Natural killer cell (primary cell): Measurements from ENCODE around the gene BCL3. TPM values are rescaled to one million over a fixed set of nuclear protein-coding genes. Genes with fewer than 3 reads are reported as not detected.

Experiments used
- ATAC-seq, 3 donors: fragments of 150-1000 bp in 2 of 3; fragments of 200-7000 bp in 1 of 3; cut with Tn5 transposase; 1 replicate in 1 of 3; 2 replicates in 2 of 3; pipeline ENCODE4 v1.10.0; 2021; ENCODE audit warnings: mild to moderate bottlenecking in 2 of 3, moderate library complexity in 2 of 3
- DNase-seq, 2 donors: peaks; one replicate each; pipeline versions ENCODE4 v3.0.0 to v3.0.0-alpha.2; 2013 to 2021; ENCODE audit warnings: mixed read lengths in 1 of 2
- H3K27ac ChIP-seq: one replicate; pipeline ENCODE4 v1.5.1; 2013; ENCODE audit warnings: mild to moderate bottlenecking, low read length
- H3K27me3 ChIP-seq: one replicate; pipeline ENCODE4 v1.6.1; 2013; ENCODE audit warnings: low read length; ENCODE audit not compliant: control insufficient read depth, insufficient read depth
- H3K36me3 ChIP-seq: one replicate; pipeline ENCODE4 v1.6.1; 2013; ENCODE audit warnings: low read length; ENCODE audit not compliant: control insufficient read depth, insufficient read depth
- H3K4me1 ChIP-seq: one replicate; pipeline ENCODE4 v1.6.1; 2013; ENCODE audit warnings: low read length; ENCODE audit not compliant: control insufficient read depth, insufficient read depth
- H3K4me3 ChIP-seq: one replicate; pipeline ENCODE4 v1.5.1; 2013; ENCODE audit warnings: low read length
- H3K9me3 ChIP-seq: one replicate; pipeline ENCODE4 v1.6.1; 2013; ENCODE audit warnings: low read length; ENCODE audit not compliant: control insufficient read depth, insufficient read depth
- H3K27ac Mint-ChIP-seq, 2 donors: one replicate each; pipeline ENCODE4 v1.8.0; 2022; ENCODE audit warnings: mild to moderate bottlenecking in 2 of 2, mixed read lengths in 2 of 2, moderate library complexity in 1 of 2
- H3K27me3 Mint-ChIP-seq, 2 donors: one replicate each; pipeline ENCODE4 v1.8.0; 2022; ENCODE audit warnings: low read depth in 2 of 2, mixed read lengths in 2 of 2
- H3K36me3 Mint-ChIP-seq: one replicate; pipeline ENCODE4 v1.8.0; 2022; ENCODE audit warnings: mixed read lengths
- H3K4me1 Mint-ChIP-seq, 2 donors: one replicate each; pipeline ENCODE4 v1.8.0; 2022; ENCODE audit warnings: mixed read lengths in 2 of 2
- H3K4me3 Mint-ChIP-seq: one replicate; pipeline ENCODE4 v1.8.0; 2022; ENCODE audit warnings: mild to moderate bottlenecking, moderate library complexity, mixed read lengths
- H3K9me3 Mint-ChIP-seq, 2 donors: one replicate each; pipeline ENCODE4 v1.8.0; 2022; ENCODE audit warnings: mixed read lengths in 2 of 2
- CTCF ChIP-seq: fragments of 200-600 bp; IDR thresholded peaks from one replicate; pipeline ENCODE4 v1.8.0; 2022; ENCODE audit warnings: antibody characterized with exemption
- WGBS: methylation state at CpG from one replicate; pipeline ENCODE4 v1.1.7; 2013; ENCODE audit warnings: missing lambda C conversion rate; ENCODE audit not compliant: insufficient coverage; 5-methylcytosine and 5-hydroxymethylcytosine counted together
- intact Hi-C: fragments of 100-400 bp; cut with micrococcal nuclease; formaldehyde crosslinking; loops from one replicate; pipeline ENCODE4 v1.14.2; 2022
- total RNA-seq, 4 donors: library from RNA; stranded (reverse); fragments of 120-200 nt in 1 of 4; gene quantifications; one replicate each; pipeline versions ENCODE4 v1.2.3 to v1.2.4, GENCODE V29; 2013 to 2022

Gene BCL3
- total RNA-seq, 3 donors from 2014 or later (not counting 1 experiment from before 2014, with no cell fraction given), result 152 to 199 (median 164) TPM

- Mint-ChIP-seq H3K36me3 (no peaks in the 10 kb centered on the region), H3K4me1 (peaks cover 8 to 10% of the 10 kb centered on the region in 2 donors), H3K9me3 (peaks cover 0 to 2% of the 10 kb centered on the region in 2 donors), H3K27ac (no peak overlapping the region), H3K27me3 (no peaks in the 10 kb centered on the region), H3K4me3 (no peak overlapping the region)
- intact Hi-C loops, result no loop called here
- peaks cover 11% of the 10 kb centered on the region for H3K4me1 ChIP-seq
- WGBS, result 100% methylated on average over 1 of the region's 2 CpGs
- no peak overlapping the region for H3K4me3 ChIP-seq
- H3K36me3 ChIP-seq, result no peaks in the 10 kb centered on the region
- H3K27me3 ChIP-seq, result no peaks in the 10 kb centered on the region
- no peak overlapping the region for H3K27ac ChIP-seq
- no peak for TF ChIP-seq CTCF
- H3K9me3 ChIP-seq, result peaks cover 5% of the 10 kb centered on the region
- DNase-seq (no peak), ATAC-seq (no peak)
Measured at GRCh38 chr19:44714597-44715169, 33.8 kb upstream of the BCL3 start.

- no peak overlapping the region for H3K4me3 ChIP-seq
- WGBS, result 100% methylated on average over 5 of the region's 6 CpGs
- peaks cover 0 to under 1% of the 10 kb centered on the region in 2 donors for H3K27me3 Mint-ChIP-seq
- peaks cover 8% of the 10 kb centered on the region for H3K4me1 ChIP-seq
- H3K4me3 Mint-ChIP-seq, result no peak overlapping the region
- ATAC-seq, result no peak
- peaks cover 5% of the 10 kb centered on the region for H3K9me3 ChIP-seq
- H3K4me1 Mint-ChIP-seq, result no peaks in the 10 kb centered on the region
- intact Hi-C loops, result no loop called here
- H3K27me3 ChIP-seq, result no peaks in the 10 kb centered on the region
- no peak overlapping the region for H3K27ac ChIP-seq
- no peaks in the 10 kb centered on the region for H3K36me3 Mint-ChIP-seq
- TF ChIP-seq CTCF, result no peak
- H3K9me3 Mint-ChIP-seq, result peaks cover 0 to 2% of the 10 kb centered on the region in 2 donors
- H3K27ac Mint-ChIP-seq, result no peak overlapping the region
- no peaks in the 10 kb centered on the region for H3K36me3 ChIP-seq
- DNase-seq, result no peak
Measured at GRCh38 chr19:44717603-44718002, 30.9 kb upstream of the BCL3 start.

GRCh38 chr19:44718441-44719261 is 29.9 kb upstream of the BCL3 start:
- Histone ChIP-seq H3K27me3 (no peaks in the 10 kb centered on the region), H3K4me1 (peaks cover 16% of the 10 kb centered on the region), H3K36me3 (no peaks in the 10 kb centered on the region), H3K27ac (no peak overlapping the region), H3K9me3 (peaks cover 5% of the 10 kb centered on the region), H3K4me3 (no peak overlapping the region)
- DNase-seq, result no peak
- no peak for TF ChIP-seq CTCF
- no peaks in the 10 kb centered on the region for H3K36me3 Mint-ChIP-seq
- H3K4me1 Mint-ChIP-seq, result peaks cover 0 to 2% of the 10 kb centered on the region in 2 donors
- no peak overlapping the region for H3K27ac Mint-ChIP-seq
- no peak overlapping the region for H3K4me3 Mint-ChIP-seq
- 55% methylated on average over 11 of the region's 11 CpGs for WGBS
- H3K9me3 Mint-ChIP-seq, result peaks cover 0 to 2% of the 10 kb centered on the region in 2 donors
- H3K27me3 Mint-ChIP-seq, result peaks cover 0 to 4% of the 10 kb centered on the region in 2 donors
- ATAC-seq, result no peak
- intact Hi-C loops, result no loop called here
